GM21423 (cell line): ENCODE data around the gene ARHGAP23.
"Not testable (repeated sequence)": the region's sequence is repeated elsewhere in the genome, so short reads cannot be mapped to it uniquely, and the experiment has no call there.

Experiments
- ATAC-seq: cut with Tn5 transposase; IDR thresholded peaks from one replicate; pipeline ENCODE4 v1.9.1; 2021; ENCODE audit warnings: mild to moderate bottlenecking, moderate library complexity; ENCODE audit not compliant: unreplicated experiment

The ARHGAP23 gene

DNA sequence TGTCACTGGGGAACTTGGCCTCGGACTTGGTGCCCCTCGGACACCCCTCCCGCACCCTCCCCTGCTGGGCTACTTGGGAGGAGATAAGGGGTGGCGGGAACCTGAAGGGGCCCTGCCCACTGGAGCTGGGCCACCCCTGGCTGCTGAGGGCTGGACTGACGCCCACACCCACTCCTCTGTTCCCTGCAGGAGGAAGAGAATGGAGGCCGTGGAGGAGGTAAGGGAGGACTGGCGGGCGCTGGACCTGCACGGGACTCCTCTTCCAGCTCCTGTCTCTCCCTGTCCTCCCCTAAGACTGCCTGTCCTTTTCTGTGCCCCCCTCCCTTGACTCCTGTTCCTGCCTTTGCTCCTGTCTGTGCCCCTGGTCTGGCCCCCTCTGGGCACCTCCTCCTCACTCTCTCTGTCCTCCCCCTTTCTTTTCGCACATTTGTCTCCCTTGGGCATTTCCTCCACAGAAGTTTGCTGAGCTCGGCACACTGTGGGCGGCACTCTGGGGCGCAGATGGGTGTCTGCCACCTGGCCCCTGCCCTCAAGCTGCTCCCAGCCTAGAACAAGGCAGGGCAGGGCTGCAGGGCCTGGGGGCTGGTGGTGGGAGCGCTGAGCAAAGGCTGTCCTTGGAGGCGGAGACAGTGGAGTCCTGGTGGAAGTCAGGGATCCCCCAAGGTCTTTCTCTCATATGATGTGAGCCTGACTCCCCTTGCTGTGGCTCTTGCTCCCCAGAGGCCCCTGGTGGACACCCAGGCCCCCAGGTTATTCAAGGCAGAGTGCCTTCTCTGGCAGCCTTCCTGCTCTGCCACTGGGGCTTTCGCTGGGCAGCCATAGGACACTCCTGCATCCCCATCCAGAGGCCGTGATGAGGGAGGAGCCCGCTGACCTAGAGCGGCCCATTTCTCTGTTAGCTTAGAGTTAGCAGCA lies 32.7 kb downstream of the ARHGAP23 start:
- no peak for ATAC-seq

DNA sequence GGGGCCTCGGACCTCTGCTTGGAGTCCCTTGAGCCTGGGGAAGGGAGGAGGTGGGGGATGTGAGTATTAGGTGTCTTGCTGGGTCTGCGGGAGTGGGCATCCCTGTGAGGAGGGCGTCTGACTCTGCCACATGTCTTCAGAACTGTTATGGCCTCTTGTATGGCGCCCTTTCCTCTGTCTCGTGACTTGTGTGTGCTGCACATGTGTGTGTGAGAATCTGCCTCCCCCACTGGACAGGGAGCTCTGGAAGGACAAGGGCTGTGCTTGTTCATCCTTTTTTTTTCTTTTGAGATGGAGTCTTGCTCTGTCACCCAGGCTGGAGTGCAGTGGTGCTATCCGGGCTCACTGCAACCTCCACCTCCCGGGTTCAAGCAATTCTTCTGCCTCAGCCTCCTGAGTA lies 33.4 kb downstream of the ARHGAP23 start:
- ATAC-seq, result no peak

DNA sequence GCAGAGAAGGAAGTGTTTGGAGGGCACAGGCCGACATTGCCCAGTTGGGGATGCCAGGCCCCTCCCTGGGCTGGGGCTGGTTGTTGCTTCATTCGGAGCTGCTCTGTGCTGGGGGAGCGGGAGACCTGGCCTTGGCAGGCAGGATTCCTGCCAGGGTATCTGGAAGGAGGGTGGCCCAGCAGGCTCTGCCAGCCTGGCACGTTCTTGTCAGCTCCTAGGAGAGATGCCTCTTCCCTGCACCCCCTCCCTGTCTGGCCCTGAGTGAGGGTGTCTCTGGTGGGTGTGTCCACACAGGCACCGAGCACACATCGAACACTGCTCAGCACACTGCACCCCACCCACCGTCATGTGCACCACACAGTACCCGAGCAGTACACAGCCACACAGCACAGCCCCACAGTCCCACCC lies 35.2 kb downstream of the ARHGAP23 start:
- ATAC-seq, result no peak

DNA sequence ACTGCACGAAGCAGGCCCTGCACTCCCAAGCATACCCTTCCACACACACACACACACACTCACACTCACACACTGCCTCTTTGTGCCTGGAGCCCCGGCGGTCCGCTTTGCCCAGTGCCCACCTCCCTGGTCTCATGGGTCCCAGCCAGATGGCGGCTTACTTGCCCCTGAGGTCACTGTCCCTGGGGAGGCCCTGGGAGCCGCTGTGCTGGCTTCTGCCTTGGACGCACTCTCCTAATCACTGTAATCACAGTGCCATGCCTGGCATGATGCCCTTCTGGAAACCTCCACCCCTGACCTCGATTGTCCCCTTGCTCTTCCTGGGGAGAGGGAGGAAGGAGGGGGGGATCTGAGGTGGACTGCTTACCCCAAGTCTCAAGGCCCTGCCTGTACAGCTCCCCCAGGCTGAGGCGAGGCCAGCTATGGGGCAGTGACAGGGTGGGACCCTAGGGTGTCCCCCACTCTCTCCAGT lies 36.0 kb downstream of the ARHGAP23 start:
- no peak for ATAC-seq

DNA sequence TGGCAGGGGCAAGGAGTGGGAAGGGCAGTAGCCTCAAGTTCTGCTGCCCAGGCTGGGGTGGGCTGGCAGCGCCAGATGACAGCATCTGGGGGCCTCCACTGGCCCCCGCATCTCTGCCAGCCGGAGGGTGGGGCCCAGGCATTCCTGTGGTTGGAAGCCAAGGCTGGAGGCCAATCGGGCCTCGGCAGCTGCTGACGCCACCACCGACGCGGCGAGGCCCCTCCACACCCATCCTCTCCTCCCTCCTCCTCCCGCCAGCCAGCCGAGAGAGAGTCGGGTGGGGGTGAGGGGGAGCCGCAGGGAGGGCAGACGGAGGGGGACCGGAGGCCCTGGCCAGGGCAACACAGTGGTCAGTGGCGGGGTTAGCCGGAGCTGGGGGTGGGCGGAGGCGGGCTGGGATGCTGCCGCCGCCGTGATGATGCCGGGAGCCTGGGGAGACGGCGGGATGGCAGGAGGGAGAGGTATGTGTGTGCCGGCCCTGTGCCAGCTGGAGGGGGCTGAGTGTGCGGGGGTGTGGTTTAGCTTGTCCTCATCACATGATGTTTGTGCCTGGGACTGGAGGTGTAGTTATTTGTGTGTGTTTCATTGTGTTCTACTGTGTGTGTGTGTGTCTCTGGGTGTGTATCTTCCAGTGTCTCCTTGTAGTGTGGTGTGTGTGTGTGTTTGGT lies 36.6 kb downstream of the ARHGAP23 start:
- ATAC-seq, result no peak

DNA sequence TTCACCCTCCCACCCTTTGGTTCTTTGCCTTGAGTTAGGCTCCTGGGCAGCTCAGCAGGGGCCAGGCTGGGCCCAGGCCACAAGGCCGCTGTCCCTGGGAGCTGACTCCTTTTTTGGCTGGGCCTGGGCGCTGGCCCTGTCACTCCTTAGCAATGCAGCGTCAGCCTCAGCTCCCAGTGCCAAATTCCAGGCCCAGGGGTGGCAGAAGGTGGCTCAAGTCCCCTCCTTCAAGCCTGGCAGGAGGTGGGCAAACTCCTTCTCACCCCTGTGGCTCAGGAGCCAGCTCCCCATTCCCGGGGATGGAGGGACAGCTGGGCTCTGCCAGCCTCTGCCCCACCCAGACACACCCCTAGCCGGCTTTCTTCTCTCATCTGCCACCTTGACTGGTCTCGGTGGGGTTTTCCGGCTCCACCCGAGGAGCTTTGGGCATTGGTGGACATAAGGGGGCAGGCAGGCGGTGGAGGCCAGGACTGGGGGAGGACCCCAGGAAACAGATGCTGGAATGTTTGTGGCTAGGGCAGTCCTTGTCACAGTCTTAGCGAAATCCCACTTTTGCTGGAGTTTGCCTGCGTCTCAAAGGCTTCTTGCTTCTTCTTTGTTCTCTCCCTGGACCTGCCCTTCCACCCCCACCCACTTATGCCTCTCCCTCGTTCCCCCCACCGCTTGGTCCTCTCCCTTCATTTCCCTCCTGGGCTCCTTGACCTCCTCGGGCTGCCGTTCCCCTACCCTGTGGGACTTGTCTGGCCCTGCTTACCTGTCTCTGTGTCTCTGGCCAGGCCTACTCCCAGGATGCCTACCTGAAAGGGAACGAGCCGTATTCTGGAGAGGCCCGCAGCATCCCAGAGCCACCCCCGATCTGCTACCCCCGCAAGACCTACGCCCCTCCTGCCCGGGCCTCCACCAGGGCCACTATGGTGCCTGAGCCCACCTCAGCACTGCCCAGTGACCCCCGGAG lies 37.4 kb downstream of the ARHGAP23 start:
- no peak for ATAC-seq

DNA sequence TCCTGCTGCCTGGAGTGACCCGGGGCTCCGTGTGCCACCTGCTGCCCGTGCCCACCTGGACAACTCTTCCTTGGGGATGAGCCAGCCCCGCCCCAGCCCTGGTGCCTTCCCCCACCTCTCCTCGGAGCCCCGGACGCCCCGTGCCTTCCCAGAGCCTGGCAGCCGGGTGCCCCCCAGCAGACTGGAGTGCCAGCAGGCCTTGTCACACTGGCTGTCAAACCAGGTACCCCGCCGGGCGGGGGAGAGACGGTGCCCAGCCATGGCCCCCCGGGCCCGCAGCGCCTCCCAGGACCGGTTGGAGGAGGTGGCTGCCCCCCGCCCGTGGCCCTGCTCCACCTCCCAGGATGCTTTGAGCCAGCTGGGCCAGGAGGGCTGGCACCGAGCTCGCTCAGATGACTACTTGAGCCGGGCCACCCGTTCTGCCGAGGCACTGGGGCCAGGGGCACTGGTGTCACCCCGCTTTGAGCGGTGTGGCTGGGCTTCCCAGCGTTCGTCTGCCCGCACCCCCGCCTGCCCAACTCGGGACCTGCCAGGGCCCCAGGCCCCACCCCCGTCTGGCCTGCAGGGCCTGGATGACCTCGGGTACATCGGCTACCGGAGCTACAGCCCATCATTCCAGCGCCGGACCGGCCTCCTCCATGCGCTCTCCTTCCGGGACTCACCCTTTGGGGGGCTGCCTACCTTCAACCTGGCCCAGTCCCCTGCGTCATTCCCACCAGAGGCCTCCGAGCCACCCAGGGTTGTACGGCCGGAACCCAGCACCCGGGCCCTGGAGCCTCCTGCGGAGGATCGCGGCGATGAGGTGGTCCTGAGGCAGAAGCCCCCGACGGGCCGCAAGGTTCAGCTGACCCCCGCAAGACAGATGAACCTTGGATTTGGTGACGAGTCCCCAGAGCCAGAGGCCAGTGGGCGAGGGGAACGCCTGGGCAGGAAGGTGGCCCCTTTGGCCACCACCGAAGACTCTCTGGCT lies 38.4 kb downstream of the ARHGAP23 start:
- ATAC-seq, result no peak

DNA sequence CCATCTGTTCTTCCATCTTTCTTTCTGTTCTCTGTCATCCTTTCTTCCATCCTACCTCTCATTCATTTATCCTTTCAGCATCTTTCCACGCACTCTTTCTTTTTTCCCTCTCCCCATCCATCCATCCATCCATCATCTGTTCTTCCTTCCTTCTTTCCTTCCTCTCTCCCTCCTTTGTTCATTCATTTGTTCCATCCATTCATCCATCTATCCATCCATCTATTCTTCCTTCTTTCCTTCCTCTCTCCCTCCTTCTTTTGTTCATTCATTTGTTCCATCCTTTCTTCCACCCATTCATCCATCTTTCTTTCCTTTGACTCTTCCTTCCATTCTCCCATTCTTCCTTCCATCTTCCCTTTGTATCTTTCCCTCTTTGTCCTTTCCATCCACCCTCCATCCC lies 39.2 kb downstream of the ARHGAP23 start:
- no peak for ATAC-seq

DNA sequence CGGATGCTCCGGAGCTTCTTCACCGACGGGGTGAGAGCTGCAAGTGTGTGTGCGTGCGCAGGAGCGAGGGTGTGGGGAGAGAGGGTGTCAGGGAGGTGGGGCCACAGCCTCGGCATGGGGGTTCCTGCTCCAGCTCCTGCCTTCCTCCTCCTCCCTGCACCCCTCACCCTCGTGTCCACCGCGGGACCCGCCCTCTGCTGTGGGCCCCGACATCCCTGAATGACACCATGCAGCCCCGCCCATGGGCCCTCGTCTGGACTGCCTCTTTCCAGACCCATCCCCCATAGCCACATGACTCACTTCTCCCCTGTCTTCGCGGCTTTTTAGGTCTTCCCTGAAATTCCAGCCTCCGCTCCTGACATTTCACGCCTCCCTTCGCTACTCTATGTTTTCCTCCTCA lies 41.6 kb downstream of the ARHGAP23 start:
- ATAC-seq, result no peak

DNA sequence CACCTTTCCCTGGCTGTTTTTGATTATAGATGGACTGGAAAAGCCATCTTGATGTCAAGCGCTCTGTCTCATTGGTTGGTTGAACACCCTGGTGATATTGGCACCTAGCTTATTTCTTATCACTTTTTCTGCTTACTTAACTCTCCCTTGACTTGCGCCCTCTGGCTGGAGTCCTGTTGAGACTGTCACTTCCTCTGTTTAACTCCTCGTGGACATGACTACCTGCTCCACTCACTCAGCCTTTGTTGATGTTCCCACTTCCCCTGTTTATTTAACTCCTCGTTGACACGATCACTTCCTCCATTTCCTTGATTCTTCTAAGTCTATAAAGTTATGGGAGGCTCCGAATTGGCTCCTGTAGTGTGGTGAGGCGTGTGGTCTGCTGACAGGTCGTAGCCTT lies 43.0 kb downstream of the ARHGAP23 start:
- ATAC-seq, result not testable (repeated sequence)

DNA sequence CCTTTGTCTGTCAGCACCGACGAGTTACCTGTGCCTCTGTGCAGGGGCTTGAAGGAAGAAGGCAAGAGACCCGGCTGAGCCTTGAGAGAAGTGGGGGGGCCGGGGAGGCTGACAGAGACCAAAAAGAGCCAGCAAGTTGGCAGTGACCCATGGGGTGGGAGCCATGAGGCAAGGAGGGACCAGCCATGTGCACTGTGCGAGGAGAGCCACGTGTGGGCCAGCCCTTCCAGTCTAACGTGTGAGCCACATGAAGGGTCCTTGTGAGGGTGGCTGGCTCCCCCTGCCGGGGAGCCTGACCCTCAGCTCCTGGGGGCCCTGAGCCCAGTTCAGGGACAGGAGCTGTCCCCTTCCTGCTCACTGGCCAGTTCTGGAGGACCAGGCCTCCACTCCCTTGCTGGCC lies 46.4 kb downstream of the ARHGAP23 start:
- ATAC-seq, result not testable (repeated sequence)

DNA sequence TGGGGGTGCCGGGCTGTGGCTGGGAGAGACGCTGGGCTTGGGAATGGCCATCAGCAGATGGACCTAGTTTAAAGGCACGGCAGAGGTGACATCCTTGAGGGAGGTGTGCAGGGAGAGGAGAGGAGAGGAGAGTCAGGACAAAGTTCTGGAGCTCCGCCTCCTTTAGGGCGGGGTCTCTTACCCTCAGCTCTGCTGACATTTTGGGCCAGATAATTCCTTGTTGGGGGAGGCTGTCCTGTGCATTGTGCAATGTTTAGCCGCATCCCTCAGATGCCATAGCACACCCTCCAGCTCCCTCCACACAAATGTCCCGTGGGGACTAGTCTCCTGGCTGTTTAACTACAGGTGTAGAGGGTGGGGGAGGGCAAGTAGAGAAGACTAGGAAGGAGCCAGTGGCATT lies 48.3 kb downstream of the ARHGAP23 start:
- ATAC-seq, result no peak

DNA sequence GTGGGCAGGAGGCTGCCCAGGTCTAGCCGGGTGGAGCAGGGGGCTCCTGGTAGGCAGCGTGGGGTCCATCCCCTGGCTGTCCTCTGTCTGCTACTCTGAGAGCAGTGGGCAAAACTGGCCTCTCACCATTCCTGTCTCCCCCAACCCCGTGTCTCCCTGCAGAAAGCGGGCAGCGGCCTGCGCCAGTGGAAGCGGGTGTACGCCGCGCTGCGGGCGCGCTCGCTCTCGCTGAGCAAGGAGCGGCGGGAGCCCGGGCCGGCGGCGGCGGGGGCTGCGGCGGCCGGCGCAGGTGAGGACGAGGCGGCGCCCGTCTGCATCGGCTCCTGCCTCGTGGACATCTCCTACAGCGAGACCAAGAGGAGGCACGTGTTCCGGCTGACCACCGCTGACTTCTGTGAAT lies 49.2 kb downstream of the ARHGAP23 start:
- not testable (repeated sequence) for ATAC-seq

DNA sequence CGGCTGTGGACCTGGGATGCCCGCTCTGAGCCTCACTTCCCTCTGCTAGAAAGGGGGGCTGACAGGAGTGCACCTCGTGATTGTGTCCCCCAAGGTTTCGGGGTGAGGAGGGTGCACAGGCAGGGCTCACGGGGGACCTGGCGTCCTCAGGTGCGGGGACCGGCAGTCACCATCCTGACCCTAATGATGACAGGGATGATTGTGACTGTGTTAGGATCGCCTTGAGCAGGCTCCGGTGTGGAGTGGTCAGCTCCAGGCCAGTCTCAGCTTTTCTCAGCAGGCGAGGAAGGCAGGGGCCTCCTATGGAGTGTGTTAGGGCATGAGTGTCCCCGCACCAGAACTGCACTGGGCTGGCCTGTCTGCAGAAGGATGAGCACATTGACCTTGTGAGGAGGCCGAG lies 49.7 kb downstream of the ARHGAP23 start:
- ATAC-seq, result not testable (repeated sequence)

DNA sequence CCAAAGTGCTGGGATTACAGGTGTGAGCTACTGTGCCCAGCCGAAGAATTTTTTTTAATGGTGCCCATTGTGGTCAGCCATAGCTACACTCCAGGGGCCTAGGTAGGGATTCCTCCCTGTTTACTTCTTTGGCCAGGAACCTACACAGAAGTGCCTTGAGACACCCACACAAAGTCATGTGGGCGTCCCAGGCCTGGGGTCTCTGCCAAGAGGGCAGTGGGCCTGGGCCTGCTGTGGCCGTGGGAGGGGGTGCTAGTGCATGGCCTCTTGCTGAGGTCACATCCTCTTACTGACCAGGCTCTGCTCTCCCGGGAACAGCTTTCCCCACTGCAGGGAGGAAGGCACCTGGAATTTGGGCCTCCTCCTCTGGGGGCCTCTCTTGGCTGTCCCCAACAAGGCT lies 50.4 kb downstream of the ARHGAP23 start:
- ATAC-seq, result not testable (repeated sequence)

DNA sequence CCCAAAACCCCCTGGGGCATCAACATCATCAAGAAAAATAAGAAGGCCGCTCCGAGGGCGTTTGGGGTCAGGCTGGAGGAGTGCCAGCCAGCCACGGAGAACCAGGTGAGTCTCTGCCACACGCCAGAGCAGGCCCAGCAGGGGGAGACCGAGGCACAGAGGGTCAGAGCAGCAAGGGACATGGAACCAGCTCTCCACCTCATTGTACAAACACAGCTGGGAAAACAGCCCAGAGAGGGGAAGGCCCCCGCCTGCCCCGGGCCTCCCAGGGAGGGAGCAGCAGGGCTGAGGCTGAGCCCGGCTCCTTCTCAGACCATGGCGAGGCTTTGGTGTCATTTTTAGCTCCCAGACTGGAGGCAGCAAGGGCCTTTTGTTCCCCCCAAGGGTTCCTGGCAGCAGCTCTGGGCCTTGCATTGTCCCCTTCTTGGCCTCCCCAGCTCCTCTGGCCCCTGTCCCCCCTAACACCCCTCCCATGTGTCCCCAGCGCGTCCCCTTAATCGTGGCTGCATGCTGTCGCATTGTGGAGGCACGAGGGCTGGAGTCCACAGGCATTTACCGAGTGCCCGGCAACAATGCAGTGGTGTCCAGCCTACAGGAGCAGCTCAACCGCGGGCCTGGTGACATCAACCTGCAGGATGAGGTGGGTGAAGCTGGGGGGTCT lies 53.9 kb downstream of the ARHGAP23 start:
- not testable (repeated sequence) for ATAC-seq

DNA sequence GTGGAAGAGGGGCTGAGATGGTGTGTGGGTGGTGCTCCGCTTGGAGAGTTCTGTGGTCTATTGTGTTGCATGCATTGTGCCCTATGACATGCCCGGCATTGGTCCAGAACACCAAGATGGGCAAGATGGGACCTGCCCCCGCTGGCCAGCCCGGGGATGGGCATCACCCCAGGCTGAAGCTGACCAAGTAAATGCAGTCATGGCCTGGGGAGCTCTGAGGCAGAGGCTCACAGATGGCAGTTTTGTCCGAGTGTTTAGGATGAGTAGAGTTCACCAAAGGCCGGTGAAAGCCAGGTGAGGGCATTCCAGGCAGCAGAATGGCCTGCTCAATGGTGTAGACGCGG lies 54.4 kb downstream of the ARHGAP23 start:
- ATAC-seq, result not testable (repeated sequence)

DNA sequence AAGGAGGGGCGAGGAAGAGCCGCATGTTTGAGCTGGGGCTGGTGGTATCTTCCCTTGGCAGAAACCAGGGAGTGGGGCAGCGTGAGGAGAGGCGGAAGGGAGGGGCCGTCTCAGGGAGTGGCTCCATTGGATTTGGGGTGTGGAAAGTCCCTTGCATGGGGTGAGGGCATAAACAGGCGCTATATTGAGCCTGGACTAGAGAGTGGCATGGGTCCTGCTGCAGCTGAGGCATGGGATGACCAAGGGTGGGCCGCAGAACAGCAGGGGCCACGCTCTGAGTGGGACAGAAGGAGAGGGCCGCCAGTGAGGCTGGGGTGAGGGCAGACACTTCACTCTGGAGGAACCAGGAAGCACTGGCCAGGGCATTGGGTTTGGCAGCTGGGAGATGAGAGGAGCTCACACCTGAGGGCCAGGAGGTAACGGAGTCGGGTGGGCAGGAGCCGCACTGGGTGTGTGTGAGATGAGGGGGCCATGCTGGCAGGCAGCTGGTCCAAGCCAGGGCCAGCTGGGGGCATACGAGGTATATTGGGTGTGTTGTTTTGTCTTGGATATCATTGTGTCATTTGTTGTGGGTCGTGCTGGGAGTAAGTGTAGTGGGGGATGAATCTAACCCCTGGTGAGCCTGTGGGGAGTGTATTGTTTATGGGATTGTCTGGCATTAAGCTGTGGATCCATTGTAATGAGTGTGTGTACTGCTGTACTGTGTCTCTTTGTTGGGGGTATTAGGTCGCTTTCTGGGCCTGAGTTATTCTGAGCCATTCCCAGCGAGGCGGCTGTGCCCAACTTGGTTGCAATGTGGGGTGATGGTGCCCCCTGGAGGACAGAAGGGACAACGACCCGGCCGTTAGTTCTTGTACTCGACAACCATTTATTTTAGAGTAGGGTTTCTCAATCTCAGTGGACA lies 56.2 kb downstream of the ARHGAP23 start:
- ATAC-seq, result not testable (repeated sequence)
